GM18517 (cell line): ENCODE results near the gene TMEM247.

Experiments
- ATAC-seq: cut with Tn5 transposase; IDR thresholded peaks from one replicate; pipeline ENCODE4 v1.9.1; 2021; ENCODE audit warnings: mild to moderate bottlenecking, moderate library complexity; ENCODE audit not compliant: unreplicated experiment

The TMEM247 gene

DNA sequence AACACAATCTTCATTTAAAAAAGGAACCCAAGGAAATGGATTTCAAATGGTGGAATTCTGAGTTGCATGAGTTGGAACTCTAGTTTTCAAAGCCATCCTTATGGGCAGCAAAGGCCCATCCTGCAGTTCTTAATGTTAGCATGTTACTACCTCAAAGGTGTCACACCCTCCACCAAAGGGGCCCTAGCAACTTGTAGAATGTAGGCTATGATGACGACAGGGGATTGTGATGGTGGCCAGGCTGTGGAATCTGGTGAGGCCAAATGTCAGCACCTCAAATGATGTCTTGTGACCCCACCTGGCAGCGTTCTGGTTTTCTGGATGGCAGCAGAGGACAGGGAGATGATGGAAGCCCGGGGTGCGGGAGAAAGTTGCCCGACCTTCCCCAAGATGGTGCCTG lies at the start of gene TMEM247:
TMEM247 (plus strand) TSS at position 301 of the 400 bp plus-strand sequence.
- ATAC-seq, result no peak

GRCh38 chr2:46430413-46430812 lies 49.0 kb upstream of the TMEM247 start:
- no peak for ATAC-seq

DNA sequence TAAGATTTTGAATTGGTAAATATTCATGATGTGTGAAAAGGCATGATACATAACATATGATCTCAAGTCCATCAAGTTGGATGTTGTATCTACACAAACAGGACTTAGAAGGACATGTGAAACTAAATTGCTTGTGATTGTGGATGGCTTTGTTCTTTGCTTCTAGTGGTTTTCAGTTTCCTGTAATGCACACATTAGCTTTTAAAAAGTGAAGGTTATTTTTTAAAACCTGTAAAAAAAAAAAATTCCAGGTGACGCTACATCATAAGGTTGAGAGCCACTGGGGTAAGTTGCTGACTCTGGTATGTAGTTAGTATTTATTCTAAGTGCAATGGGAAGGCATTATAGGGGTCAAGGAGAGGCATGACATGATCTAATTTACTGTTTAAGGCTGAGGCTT lies 48.4 kb upstream of the TMEM247 start:
- no peak for ATAC-seq

- ATAC-seq, result no peak
Measured at GRCh38 chr2:46431481-46432235, 47.7 kb upstream of the TMEM247 start.

DNA sequence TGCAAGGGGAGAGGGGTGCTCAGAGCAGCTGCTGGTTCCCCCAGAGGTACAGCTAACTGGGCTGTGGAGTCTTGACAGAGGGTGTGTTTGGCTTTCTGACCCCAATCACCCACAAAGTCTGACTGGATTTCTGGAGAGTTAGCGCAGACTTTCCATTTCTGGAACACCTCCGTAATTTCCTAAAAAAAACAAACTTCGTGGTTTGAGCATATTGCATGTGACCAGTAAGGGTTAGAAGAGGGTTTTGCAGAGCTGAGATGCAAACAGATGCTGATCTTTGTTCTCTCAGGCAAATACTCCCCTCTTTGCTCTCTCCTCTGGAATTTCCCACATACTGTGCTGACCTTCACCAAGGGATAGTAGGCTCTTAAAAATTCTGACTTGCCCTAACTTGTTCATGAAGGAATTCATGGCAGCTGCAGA lies 44.5 kb upstream of the TMEM247 start:
- ATAC-seq, result no peak

GRCh38 chr2:46435353-46435752 lies 44.0 kb upstream of the TMEM247 start:
- no peak for ATAC-seq

GRCh38 chr2:46435796-46436360 lies 43.5 kb upstream of the TMEM247 start:
- no peak for ATAC-seq

DNA sequence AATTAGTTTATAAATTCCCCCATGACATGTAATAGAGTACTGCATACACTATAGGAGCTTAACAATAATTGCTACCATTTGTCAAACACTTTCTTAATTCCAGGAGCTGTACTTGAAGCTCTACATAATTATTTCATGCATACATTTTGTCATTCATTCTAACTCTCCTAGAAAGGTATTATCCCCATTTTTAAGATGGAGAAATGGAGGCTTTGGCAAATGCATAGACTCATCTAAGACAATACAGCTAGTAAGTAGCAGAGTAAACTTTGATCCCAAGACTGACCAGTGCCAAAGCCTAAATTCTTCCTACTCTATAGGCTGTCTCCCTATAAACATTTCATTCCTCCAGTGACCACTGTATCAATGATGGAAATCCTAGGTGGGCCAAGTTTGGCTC lies 42.6 kb upstream of the TMEM247 start:
- no peak for ATAC-seq

DNA sequence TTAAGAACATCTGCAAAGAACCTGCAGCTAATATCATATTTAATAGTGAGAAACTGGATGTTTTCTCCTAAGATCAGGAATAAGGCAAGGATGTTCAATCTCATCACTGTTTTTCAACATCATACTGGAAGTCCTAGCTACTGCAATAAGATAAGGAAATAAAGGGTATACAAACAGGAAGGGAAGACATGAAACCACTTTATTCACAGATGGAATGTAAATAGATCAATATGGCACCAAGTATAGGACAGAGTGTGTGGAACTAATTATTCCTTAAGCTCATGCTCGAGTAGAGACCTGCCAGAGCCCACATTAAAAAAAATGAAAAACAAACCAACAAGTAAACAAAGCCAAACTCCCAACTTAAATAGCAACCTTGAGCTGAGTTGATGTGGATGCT lies 41.3 kb upstream of the TMEM247 start:
- no peak for ATAC-seq

GRCh38 chr2:46438794-46439193 lies 40.6 kb upstream of the TMEM247 start:
- ATAC-seq, result no peak

DNA sequence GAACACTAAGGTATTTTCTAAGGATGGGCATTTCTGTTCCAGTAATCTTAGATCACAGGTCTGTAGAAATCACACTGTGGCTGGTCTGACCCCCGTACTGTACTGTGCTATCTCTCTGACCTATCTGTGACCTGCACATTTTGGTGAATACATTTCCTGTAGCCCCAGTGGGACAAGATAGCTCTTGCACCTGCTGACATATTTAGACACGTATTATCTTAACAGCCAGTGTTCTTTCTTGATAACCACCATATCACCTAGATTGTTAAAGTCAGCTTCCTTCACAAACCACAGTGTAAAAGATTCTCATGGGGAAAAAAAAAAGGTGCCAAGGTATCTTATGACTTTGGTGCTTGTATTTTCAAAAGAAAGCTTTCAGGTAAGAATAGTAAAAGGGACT lies 39.8 kb upstream of the TMEM247 start:
- ATAC-seq, result no peak

DNA sequence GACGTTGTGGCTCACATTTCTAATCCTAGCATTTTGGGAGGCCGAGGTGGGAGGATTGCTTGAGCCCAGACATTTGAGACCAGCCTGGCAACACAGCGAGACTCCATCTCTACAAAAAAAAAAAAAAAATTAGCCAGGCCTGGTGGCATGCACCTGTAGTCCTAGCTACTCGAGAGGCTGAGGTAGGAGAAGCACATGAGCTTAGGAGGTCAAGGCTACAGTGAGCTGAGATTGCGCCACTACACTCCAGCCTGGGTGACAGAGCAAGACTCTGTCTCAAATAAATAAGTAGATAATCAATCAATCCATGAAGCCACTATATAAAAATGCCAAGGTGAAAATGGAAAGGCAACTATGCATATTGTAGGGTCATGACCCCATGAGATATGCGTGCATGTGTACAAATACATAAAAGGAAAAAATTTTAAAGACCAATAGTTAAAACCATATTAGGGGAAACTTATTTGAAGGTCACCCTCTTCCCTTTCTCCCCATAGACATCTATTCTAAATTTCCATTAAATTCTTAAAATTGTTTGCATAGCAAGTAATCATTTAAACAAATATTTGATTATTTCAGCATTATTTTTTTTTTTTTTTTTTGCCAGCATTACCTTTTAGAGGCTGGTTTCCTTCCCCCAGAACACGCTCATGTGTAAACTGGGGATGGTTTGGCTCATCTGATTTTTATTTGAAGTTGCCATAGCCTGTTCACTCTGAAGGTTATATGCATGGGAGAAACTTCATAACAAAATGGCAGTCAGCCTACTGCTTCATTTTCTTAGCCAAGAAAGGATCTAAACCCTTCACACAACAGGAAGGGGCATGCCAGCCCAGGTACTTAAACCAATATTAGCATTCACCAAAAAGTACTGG lies 37.3 kb upstream of the TMEM247 start:
- ATAC-seq, result no peak

- no peak for ATAC-seq
Measured at GRCh38 chr2:46444732-46445131, 34.6 kb upstream of the TMEM247 start.

- ATAC-seq, result no peak
Measured at GRCh38 chr2:46445556-46445955, 33.8 kb upstream of the TMEM247 start.

GRCh38 chr2:46446871-46447568 lies 32.3 kb upstream of the TMEM247 start:
- ATAC-seq, result no peak

GRCh38 chr2:46447649-46448048 lies 31.7 kb upstream of the TMEM247 start:
- ATAC-seq, result no peak

GRCh38 chr2:46448111-46448510 lies 31.3 kb upstream of the TMEM247 start:
- no peak for ATAC-seq

- no peak for ATAC-seq
Measured at GRCh38 chr2:46448641-46449040, 30.7 kb upstream of the TMEM247 start.

GRCh38 chr2:46449700-46450099 lies 29.7 kb upstream of the TMEM247 start:
- no peak for ATAC-seq

- ATAC-seq, result no peak
Measured at GRCh38 chr2:46451131-46451711, 28.1 kb upstream of the TMEM247 start.

DNA sequence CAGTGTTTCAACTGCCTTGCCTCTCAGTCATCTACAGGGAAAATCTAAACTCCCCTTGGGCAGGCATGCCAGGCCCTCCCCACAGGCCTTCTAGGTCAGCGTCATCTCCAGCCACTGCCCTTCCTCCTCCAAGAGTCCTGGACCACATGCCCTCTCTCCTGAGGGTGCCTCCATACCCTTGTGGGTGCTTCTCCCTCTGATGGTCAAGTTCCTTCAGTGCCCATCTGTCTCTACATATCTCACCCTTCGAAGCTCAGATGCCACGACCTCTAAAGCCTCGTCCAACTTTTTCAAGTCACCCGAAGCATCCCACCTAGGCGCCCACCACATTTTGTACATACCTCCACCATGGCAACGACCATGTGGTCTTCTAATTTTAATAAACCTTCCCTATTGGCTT lies 22.6 kb upstream of the TMEM247 start:
- no peak for ATAC-seq
